Vagina (tissue), 2 donors: ENCODE results near the gene NRP1. TPM values are rescaled to one million over a fixed set of nuclear protein-coding genes. Genes with fewer than 3 reads are reported as not detected.

Source experiments
- DNase-seq, 2 donors: peaks; one replicate each; pipeline ENCODE4 v3.0.0-alpha.2; 2017; ENCODE audit errors: extremely low spot score in 2 of 2
- H3K27ac ChIP-seq: fragments of 200-600 bp; sonication (generic); one replicate; pipeline ENCODE4 v1.5.1; 2019
- H3K27me3 ChIP-seq: fragments of 200-600 bp; sonication (generic); one replicate; pipeline ENCODE4 v1.5.1; 2019
- H3K36me3 ChIP-seq, 2 donors: fragments of 200-600 bp; sonication (generic); one replicate each; pipeline ENCODE4 v1.5.1; 2017 to 2019
- H3K4me1 ChIP-seq: fragments of 200-600 bp; sonication (generic); one replicate; pipeline ENCODE4 v1.5.1; 2019
- H3K4me3 ChIP-seq, 2 donors: fragments of 200-600 bp; sonication (generic); 1 replicate in 1 of 2; 2 replicates in 1 of 2; pipeline ENCODE4 v1.5.1; 2016 to 2019
- H3K9me3 ChIP-seq: fragments of 200-600 bp; sonication (generic); one replicate; pipeline ENCODE4 v1.5.1; 2019
- POLR2A ChIP-seq, 2 donors: fragments of 450-650 bp; IDR thresholded peaks; one replicate each; pipeline ENCODE4 v1.6.1; 2017; ENCODE audit warnings: antibody characterized with exemption in 2 of 2, mild to moderate bottlenecking in 2 of 2, moderate library complexity in 2 of 2
- POLR2AphosphoS5 ChIP-seq, 2 donors: sonication (generic); formaldehyde crosslinking; IDR thresholded peaks; one replicate each; pipeline ENCODE4 v1.9.0; 2017; ENCODE audit warnings: antibody characterized with exemption in 2 of 2, mild to moderate bottlenecking in 2 of 2, low read depth in 1 of 2; ENCODE audit not compliant: insufficient read depth in 1 of 2
- intact Hi-C: fragments of 100-400 bp; cut with DNase I; formaldehyde crosslinking; loops from one replicate; pipeline ENCODE4 v1.15.1; 2023
- small RNA-seq: library from RNA; depleted of rRNA; stranded (forward); fragments of <200 nt; gene quantifications from one replicate; pipeline ENCODE3, GENCODE V24; 2016
- total RNA-seq: library from RNA; depleted of rRNA; stranded (reverse); fragments of >200 nt; gene quantifications from one replicate; pipeline ENCODE4 v1.2.3, GENCODE V29; 2016
- TF ChIP-seq, protein P1 (sequence below), 3 experiments: fragments of 450-650 bp in 2 of 3; fragments of 200-600 bp in 1 of 3; sonication (generic) in 1 of 3; IDR thresholded peaks; one replicate each; pipeline ENCODE4 v1.5.1; 2017 to 2019; ENCODE audit warnings: antibody characterized with exemption in 3 of 3, mild to moderate bottlenecking in 2 of 3, moderate library complexity in 2 of 3

The NRP1 gene
- total RNA-seq, 1 donor from 2014 or later = 52.5 TPM

DNA sequence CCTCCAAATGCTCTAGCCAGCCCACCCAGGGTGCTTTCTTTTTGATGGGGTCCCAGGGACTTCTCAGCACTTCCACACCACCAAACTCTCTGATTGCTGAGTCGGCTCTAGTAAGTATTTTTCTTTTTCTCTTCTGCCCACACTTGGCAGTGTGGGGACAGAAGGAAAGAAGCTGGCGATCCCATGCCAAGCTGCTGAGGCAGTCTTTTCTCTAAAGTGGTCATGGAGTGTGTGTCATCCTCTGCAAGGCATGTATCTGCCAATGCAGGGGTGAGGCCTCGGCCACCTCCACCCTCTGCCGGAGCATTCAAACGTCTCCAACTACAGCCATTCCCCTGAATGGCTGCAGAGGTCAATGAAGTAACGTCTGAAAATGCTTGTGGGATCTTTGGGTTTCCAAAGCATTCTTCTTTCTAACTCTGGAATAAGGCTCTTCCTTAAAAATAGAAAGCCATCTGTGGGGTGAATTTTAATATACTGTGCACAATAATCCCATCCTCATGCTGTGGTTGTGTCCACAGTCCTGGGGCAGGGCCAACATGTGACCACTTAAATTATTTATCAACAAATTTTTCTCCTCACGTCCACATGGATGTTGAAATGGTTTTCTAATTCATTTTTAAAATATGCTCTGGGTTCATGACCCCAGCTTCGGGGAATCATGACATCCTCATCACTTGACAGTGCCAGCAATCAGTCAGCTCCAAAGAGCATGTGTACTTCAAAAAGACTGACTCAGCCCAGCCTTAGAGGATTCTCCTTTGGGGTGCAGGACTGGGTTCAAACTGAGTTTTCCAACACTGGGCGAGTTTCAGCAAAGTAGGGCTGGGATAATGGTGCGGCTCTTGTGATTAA, 205.1 kb downstream of the NRP1 start:
- H3K9me3 ChIP-seq = no peaks in the 10 kb centered on the region
- H3K4me3 ChIP-seq = no peak overlapping the region
- no peaks in the 10 kb centered on the region for H3K36me3 ChIP-seq
- TF ChIP-seq POLR2AphosphoS5 (IDR thresholded peaks at IDR 0.05; ENCODE audit: insufficient read depth in 1 of 2, low read depth in 1 of 2) (no peak), POLR2A (IDR thresholded peaks at IDR 0.05) (no peak)
- TF ChIP-seq, protein P1, sequence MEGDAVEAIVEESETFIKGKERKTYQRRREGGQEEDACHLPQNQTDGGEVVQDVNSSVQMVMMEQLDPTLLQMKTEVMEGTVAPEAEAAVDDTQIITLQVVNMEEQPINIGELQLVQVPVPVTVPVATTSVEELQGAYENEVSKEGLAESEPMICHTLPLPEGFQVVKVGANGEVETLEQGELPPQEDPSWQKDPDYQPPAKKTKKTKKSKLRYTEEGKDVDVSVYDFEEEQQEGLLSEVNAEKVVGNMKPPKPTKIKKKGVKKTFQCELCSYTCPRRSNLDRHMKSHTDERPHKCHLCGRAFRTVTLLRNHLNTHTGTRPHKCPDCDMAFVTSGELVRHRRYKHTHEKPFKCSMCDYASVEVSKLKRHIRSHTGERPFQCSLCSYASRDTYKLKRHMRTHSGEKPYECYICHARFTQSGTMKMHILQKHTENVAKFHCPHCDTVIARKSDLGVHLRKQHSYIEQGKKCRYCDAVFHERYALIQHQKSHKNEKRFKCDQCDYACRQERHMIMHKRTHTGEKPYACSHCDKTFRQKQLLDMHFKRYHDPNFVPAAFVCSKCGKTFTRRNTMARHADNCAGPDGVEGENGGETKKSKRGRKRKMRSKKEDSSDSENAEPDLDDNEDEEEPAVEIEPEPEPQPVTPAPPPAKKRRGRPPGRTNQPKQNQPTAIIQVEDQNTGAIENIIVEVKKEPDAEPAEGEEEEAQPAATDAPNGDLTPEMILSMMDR (IDR thresholded peaks at IDR 0.05) = no peak
- intact Hi-C loops = no loop called here
- DNase-seq = no peak
- H3K4me1 ChIP-seq = peaks cover 52% of the 10 kb centered on the region
- H3K27me3 ChIP-seq = no peaks in the 10 kb centered on the region
- peak overlapping the region; percentile 28 for H3K27ac ChIP-seq

- Histone ChIP-seq H3K27ac (no peak overlapping the region), H3K4me1 (peaks cover 45% of the 10 kb centered on the region), H3K27me3 (no peaks in the 10 kb centered on the region), H3K36me3 (no peaks in the 10 kb centered on the region), H3K4me3 (no peak overlapping the region), H3K9me3 (no peaks in the 10 kb centered on the region)
- no peak for DNase-seq
- intact Hi-C loops = no loop called here
- TF ChIP-seq POLR2AphosphoS5 (IDR thresholded peaks at IDR 0.05; ENCODE audit: insufficient read depth in 1 of 2, low read depth in 1 of 2) (no peak), POLR2A (IDR thresholded peaks at IDR 0.05) (no peak)
- TF ChIP-seq, protein P1 (IDR thresholded peaks at IDR 0.05) = no peak
Measured at GRCh38 chr10:33127622-33128021, 206.8 kb downstream of the NRP1 start.

Small RNA genes lying within 50 kb of the gene (small RNA-seq; reads per million reads assigned to genes)
- gene AL353600.1 (not detected), gene RN7SL398P (not detected)
